HEK293 (cell line): ENCODE results near the gene PATE1.

Source experiments
- ZNF561 ChIP-seq: fragments of 450-650 bp; IDR thresholded peaks from 2 replicates; pipeline ENCODE4 v1.5.1; 2018; ENCODE audit warnings: missing biosample characterization, missing genetic modification characterization, borderline replicate concordance
- ZNF747 ChIP-seq: fragments of 450-650 bp; formaldehyde crosslinking; IDR thresholded peaks from 2 replicates; pipeline ENCODE4 v1.5.1; 2016; ENCODE audit warnings: missing biosample characterization, missing genetic modification characterization
- TF ChIP-seq, protein P1 (sequence below): fragments of 450-650 bp; formaldehyde crosslinking; IDR thresholded peaks from 2 replicates; pipeline ENCODE4 v1.5.1; 2016; ENCODE audit warnings: missing biosample characterization, missing genetic modification characterization
- TF ChIP-seq, protein P2 (sequence below): fragments of 450-650 bp; formaldehyde crosslinking; IDR thresholded peaks from 2 replicates; pipeline ENCODE4 v1.5.1; 2016; ENCODE audit warnings: missing biosample characterization, missing genetic modification characterization
- TF ChIP-seq, protein P3 (sequence below): fragments of 450-650 bp; formaldehyde crosslinking; IDR thresholded peaks from 2 replicates; pipeline ENCODE4 v1.5.1; 2016; ENCODE audit warnings: missing biosample characterization, missing genetic modification characterization

DNA sequence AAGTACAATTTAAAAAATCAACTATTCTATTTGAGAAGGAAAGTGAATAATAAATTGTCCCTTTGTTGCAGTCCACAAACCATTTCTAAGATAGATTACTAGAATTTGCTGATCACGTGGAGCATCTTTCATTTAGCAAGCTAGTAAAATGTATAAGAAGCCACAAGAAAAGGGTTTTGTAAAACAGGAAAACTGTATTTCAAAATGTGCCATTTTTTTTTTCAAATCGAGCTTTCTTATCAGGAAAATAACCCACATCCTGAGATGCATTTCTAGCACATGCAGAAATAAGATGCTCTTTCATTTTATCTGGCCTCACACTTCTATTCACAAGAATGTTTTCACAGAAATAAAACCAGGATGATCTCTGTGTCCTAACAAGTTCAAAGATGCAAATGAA, 38.6 kb downstream of the PATE1 start:
- TF ChIP-seq, protein P1, sequence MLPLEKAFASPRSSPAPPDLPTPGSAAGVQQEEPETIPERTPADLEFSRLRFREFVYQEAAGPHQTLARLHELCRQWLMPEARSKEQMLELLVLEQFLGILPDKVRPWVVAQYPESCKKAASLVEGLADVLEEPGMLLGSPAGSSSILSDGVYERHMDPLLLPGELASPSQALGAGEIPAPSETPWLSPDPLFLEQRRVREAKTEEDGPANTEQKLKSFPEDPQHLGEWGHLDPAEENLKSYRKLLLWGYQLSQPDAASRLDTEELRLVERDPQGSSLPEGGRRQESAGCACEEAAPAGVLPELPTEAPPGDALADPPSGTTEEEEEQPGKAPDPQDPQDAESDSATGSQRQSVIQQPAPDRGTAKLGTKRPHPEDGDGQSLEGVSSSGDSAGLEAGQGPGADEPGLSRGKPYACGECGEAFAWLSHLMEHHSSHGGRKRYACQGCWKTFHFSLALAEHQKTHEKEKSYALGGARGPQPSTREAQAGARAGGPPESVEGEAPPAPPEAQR, result no peak
- TF ChIP-seq, protein P2, sequence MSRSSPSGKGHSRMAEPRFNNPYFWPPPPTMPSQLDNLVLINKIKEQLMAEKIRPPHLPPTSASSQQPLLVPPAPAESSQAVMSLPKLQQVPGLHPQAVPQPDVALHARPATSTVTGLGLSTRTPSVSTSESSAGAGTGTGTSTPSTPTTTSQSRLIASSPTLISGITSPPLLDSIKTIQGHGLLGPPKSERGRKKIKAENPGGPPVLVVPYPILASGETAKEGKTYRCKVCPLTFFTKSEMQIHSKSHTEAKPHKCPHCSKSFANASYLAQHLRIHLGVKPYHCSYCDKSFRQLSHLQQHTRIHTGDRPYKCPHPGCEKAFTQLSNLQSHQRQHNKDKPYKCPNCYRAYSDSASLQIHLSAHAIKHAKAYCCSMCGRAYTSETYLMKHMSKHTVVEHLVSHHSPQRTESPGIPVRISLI (tag by site-specific recombination), result no peak
- TF ChIP-seq ZNF561 (tag by site-specific recombination), result no peak
- TF ChIP-seq, protein P3, sequence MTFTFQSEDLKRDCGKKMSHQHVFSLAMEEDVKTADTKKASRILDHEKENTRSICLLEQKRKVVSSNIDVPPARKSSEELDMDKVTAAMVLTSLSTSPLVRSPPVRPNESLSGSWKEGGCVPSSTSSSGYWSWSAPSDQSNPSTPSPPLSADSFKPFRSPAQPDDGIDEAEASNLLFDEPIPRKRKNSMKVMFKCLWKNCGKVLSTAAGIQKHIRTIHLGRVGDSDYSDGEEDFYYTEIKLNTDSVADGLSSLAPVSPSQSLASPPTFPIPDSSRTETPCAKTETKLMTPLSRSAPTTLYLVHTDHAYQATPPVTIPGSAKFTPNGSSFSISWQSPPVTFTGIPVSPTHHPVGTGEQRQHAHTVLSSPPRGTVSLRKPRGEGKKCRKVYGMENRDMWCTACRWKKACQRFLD, result no peak
- no peak for TF ChIP-seq ZNF747 (tag by site-specific recombination)
